ENCODE results near the gene RNGTT. TPM values are rescaled to one million over a fixed set of nuclear protein-coding genes. Genes with fewer than 3 reads are reported as not detected.

Gene RNGTT
- polyA plus RNA-seq, 1 donor (not counting 4 experiments of a cell fraction or from before 2014, with no cell fraction given): 9.7 TPM

GRCh38 chr6:88575536-88575935 is 387.9 kb downstream of the RNGTT start:
- TF ChIP-seq EZH2 (IDR thresholded peaks at IDR 0.05; ENCODE audit: low read length): no peak
- TF ChIP-seq, protein P1, sequence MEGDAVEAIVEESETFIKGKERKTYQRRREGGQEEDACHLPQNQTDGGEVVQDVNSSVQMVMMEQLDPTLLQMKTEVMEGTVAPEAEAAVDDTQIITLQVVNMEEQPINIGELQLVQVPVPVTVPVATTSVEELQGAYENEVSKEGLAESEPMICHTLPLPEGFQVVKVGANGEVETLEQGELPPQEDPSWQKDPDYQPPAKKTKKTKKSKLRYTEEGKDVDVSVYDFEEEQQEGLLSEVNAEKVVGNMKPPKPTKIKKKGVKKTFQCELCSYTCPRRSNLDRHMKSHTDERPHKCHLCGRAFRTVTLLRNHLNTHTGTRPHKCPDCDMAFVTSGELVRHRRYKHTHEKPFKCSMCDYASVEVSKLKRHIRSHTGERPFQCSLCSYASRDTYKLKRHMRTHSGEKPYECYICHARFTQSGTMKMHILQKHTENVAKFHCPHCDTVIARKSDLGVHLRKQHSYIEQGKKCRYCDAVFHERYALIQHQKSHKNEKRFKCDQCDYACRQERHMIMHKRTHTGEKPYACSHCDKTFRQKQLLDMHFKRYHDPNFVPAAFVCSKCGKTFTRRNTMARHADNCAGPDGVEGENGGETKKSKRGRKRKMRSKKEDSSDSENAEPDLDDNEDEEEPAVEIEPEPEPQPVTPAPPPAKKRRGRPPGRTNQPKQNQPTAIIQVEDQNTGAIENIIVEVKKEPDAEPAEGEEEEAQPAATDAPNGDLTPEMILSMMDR (optimal IDR thresholded peaks at IDR 0.05 in 1 of 3, IDR thresholded peaks at IDR 0.05 in 1 of 3, conservative IDR thresholded peaks at IDR 0.05 in 1 of 3; ENCODE audit: extremely low read depth in 1 of 3, insufficient read depth in 2 of 3, low read length in 3 of 3): no peak
- FAIRE-seq (no peak), DNase-seq (ENCODE audit: low read depth, low spot score) (no peak)
- H3K9me3 ChIP-seq (ENCODE audit: control insufficient read depth, low read depth, low read length): no peaks in the 10 kb centered on the region
- no peaks in the 10 kb centered on the region for H3K9me1 ChIP-seq (ENCODE audit: control insufficient read depth, extremely low read depth, insufficient read depth, low read length)
- no peak overlapping the region for H3K27ac ChIP-seq (ENCODE audit: control insufficient read depth, insufficient read depth, low read length)
- H3K4me2 ChIP-seq (ENCODE audit: control insufficient read depth, extremely low read depth, insufficient read depth, low read depth, low read length): no peak overlapping the region
- dilution Hi-C loops (cut with MboI; ENCODE audit: extremely low pct_ligation_motif_present, low sequenced_read_pairs): no loop called here
- H3K9ac ChIP-seq (ENCODE audit: control insufficient read depth, extremely low read depth, insufficient read depth, low read length): no peak overlapping the region
- no peak overlapping the region for H3K4me3 ChIP-seq (ENCODE audit: control insufficient read depth in 2 of 3, extremely low read depth in 1 of 3, insufficient read depth in 2 of 3, low read depth in 1 of 3, low read length in 3 of 3)
- no peaks in the 10 kb centered on the region for H3K79me2 ChIP-seq (ENCODE audit: control insufficient read depth, insufficient read depth, low read length)
- no peaks in the 10 kb centered on the region for H3K4me1 ChIP-seq (ENCODE audit: control insufficient read depth, extremely low read depth, insufficient read depth, low read length)
- no peaks in the 10 kb centered on the region for H3K27me3 ChIP-seq (ENCODE audit: control insufficient read depth, extremely low read depth, insufficient read depth, low read length)
- no peak overlapping the region for H2AFZ ChIP-seq (ENCODE audit: control insufficient read depth, low read length)
- H3K36me3 ChIP-seq (ENCODE audit: control insufficient read depth in 2 of 2, extremely low read depth in 1 of 2, insufficient read depth in 2 of 2, low read length in 2 of 2): no peaks in the 10 kb centered on the region
- H4K20me1 ChIP-seq (ENCODE audit: control insufficient read depth, extremely low read depth, insufficient read depth, low read length): no peaks in the 10 kb centered on the region

- no peak for TF ChIP-seq EZH2 (IDR thresholded peaks at IDR 0.05; ENCODE audit: low read length)
- TF ChIP-seq, protein P1 (optimal IDR thresholded peaks at IDR 0.05 in 1 of 3, IDR thresholded peaks at IDR 0.05 in 1 of 3, conservative IDR thresholded peaks at IDR 0.05 in 1 of 3; ENCODE audit: extremely low read depth in 1 of 3, insufficient read depth in 2 of 3, low read length in 3 of 3): no peak
- Histone ChIP-seq H3K4me1 (ENCODE audit: control insufficient read depth, extremely low read depth, insufficient read depth, low read length) (no peaks in the 10 kb centered on the region), H3K36me3 (ENCODE audit: control insufficient read depth in 2 of 2, extremely low read depth in 1 of 2, insufficient read depth in 2 of 2, low read length in 2 of 2) (no peaks in the 10 kb centered on the region), H3K4me2 (ENCODE audit: control insufficient read depth, extremely low read depth, insufficient read depth, low read depth, low read length) (no peak overlapping the region), H2AFZ (ENCODE audit: control insufficient read depth, low read length) (no peak overlapping the region), H3K9me1 (ENCODE audit: control insufficient read depth, extremely low read depth, insufficient read depth, low read length) (no peaks in the 10 kb centered on the region), H4K20me1 (ENCODE audit: control insufficient read depth, extremely low read depth, insufficient read depth, low read length) (no peaks in the 10 kb centered on the region), H3K27me3 (ENCODE audit: control insufficient read depth, extremely low read depth, insufficient read depth, low read length) (no peaks in the 10 kb centered on the region), H3K9ac (ENCODE audit: control insufficient read depth, extremely low read depth, insufficient read depth, low read length) (no peak overlapping the region), H3K27ac (ENCODE audit: control insufficient read depth, insufficient read depth, low read length) (no peak overlapping the region), H3K9me3 (ENCODE audit: control insufficient read depth, low read depth, low read length) (no peaks in the 10 kb centered on the region), H3K79me2 (ENCODE audit: control insufficient read depth, insufficient read depth, low read length) (no peaks in the 10 kb centered on the region), H3K4me3 (ENCODE audit: control insufficient read depth in 2 of 3, extremely low read depth in 1 of 3, insufficient read depth in 2 of 3, low read depth in 1 of 3, low read length in 3 of 3) (no peak overlapping the region)
- FAIRE-seq (no peak), DNase-seq (ENCODE audit: low read depth, low spot score) (no peak)
- dilution Hi-C loops (cut with MboI; ENCODE audit: extremely low pct_ligation_motif_present, low sequenced_read_pairs): no loop called here
Measured at GRCh38 chr6:88574651-88575050, 388.8 kb downstream of the RNGTT start.
